Erythroblast (primary cell): ENCODE data around the gene GRK6.

Experiments used
- GATA1 ChIP-seq: IDR thresholded peaks from 2 replicates; pipeline ENCODE4 v1.6.1; 2011; ENCODE audit warnings: low read depth, mild to moderate bottlenecking, control low read depth, low read length, moderate library complexity
- POLR2A ChIP-seq: IDR thresholded peaks from 2 replicates; pipeline ENCODE4 v1.6.1; 2011; ENCODE audit warnings: mild to moderate bottlenecking, low read length

DNA sequence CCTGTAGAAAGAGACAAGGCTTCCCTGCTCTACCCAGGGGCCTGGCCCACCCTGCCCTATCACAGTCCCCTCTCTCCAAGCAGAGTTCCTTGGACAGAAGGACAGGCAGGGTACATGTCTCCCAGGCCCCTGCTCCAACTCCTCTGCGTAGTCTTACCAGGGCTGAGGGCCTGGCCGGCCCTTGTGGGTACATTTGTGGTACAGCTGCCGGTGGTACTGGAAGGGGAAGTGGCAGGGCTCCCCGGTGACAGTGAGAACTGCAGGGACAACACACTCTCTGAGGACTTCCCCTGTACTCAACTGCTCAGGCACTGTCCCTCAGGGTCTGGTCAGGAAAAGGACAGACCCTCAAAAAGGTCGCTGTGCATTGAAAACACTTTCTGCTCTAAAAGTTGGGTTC, 20.7 kb upstream of the GRK6 start:
- TF ChIP-seq POLR2A: no peak
- no peak for TF ChIP-seq GATA1
